HG03135 (cell line): ENCODE measurements around the gene TMIGD1.

Experiments
- ATAC-seq: cut with Tn5 transposase; IDR thresholded peaks from one replicate; pipeline ENCODE4 v1.9.1; 2021; ENCODE audit warnings: mild to moderate bottlenecking, moderate library complexity; ENCODE audit not compliant: unreplicated experiment

The TMIGD1 gene

DNA sequence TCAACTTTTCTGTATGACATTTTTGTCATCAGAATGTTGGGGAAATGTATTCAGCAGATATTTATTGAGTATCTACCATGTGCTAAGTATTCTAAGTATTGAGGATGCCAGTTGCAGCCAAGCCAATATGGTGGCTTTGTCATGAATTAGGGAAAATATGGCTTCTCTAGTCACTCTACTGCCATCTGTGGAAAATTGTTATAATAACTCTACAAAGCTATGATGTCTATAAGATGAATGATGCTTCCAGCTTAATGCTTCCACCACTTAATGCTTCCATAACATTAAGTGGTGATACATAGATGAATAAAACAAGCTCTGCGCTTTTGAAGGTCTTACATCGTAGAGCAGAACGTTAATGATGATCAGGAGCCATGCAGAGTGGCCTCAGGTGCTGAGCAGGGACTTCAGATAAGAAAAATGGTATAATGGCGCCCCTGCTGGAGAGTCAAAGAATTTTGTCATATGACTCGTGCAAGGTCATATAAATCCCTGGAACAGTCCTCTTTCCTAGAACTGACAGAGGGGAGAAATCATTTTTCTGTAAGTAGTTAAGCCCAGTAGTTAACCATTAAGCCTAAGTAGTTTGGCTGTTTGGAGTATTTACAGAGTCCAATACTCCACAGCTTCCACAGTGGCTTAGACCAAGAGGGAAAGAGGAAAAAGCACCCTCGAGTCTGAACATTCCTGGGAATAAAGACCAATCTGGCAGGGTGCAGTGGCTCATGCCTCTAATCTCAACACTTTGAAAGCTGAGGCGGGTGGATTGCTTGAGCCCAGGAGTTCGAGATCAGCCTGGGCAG, 2.7 kb upstream of the TMIGD1 start:
- no peak for ATAC-seq

DNA sequence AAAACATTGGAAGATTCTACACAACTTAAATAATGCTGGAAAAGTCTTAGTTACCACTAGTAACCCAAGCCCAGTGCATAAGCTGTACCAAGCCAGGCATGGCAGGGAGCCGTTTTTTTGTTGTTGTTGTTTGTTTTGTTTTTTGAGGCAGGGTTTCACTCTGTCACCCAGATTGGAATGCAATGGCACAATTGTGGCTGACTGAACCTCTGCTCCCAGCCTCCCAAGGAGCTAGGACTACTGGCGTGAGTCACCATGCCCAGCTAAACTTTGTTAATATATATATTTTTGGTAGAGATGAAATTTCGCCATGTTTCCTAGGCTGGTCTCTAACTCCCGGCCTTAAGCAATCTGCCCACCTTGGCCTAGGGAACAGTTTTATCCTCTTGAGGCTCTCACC, 564 bp upstream of the TMIGD1 start:
- no peak for ATAC-seq

DNA sequence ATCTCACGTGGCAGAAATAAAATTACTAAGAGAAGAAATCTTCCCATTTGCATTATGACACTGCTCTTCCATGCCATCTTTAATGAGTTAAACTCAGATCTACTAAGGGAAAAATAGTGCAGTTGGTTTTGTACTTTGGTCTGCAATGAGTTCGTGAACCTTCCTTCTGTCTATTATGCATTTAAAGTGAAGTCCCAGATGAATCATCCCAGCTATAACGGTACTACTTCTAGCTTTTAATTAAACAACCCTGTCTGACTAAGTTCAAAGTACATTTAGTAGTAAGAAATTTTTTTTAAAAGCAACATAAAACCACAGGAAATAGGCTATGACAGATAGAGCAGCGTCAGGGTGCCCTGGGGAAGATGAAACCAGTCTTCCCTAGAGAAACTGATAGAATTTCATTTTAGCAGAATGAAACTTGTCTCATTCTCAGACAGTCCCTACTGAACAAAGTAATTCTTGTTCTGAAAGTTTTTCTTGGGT, 1.8 kb downstream of the TMIGD1 start:
- ATAC-seq, result no peak

DNA sequence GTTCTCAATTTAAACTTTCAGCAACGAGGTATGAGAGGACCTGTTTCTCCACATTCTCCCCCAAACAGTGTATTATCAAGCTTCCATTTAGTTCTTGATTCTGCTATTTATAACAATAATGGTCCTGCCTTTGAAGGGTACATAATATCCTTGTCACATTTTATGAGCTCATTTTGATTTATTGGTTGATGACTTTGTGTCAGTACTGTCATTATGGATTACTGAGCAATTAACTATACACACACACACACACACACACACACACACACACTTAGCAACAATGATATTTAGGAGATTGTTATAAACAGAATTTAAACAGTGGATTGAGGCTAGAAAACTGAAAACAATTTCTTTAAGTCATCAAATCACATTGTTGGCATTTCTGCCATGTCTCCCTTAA, 7.0 kb downstream of the TMIGD1 start:
- ATAC-seq, result no peak

DNA sequence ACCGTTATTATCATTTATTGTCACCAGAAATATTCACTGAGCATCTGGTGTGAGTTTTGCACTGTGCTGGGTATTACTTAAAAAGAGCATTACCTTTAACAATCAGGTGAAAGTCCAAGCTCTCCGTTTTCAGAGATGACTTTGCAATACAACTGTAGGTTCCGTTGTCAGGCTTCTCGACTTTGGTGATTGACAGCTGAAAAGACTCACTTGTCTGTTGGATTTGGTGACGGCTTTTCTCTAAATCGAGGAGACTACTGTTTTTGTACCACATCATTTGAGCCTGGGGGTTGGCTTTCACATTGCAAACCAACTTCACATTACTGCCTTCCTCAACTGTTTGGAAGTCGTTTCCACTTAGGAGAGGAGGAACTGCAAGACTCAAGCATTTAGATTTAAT, 9.1 kb downstream of the TMIGD1 start:
- ATAC-seq, result no peak

DNA sequence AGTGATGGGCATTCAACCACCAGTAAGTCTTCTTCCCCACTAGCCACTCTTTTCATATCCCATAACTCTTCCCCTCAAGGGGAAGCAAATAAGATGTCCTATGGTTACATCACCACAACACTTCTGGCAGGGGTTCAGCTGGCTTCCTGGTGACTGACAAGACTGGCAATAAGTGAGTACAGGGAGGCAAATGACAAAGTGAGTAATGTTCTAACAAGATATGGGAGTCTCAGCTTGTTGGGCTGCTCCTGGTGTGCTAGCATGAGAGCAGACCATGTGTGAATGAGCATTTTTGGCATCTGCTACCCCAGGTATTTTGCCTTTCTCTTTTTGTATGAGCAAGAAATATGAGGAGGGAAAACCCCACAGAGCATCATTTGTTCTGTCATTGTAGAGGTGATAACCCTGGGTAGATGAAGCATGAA, 9.9 kb downstream of the TMIGD1 start:
- ATAC-seq, result no peak

DNA sequence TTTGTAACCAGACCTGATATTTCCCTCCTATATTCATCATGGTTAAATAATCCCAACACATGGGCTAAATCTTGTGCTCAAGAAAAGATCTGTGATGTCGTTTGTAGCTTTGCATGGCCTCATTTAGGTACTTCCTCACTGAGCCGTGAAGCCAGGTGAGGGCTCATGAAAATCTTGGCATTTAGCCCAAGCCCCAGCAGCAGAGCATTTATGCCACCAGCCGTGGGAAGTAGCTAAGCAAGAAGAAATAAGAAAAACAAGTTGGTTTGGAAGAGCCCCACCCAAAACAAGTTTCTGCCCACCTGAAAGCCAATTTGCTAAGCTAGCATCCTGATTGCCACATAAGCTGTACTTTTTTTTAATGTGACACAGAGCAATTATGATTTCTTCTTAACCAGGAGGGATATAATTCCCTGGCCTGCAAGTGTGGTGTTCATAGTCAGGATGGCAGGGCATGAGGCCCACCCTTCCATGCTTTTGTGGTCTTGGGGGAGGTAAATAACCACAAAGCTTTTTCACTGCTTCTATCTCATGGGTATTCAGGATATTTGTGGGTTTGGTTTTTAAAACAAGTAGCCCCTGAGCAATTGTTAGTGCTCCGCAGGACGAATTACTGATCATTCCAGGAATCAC, 10.5 kb downstream of the TMIGD1 start:
- ATAC-seq, result no peak

DNA sequence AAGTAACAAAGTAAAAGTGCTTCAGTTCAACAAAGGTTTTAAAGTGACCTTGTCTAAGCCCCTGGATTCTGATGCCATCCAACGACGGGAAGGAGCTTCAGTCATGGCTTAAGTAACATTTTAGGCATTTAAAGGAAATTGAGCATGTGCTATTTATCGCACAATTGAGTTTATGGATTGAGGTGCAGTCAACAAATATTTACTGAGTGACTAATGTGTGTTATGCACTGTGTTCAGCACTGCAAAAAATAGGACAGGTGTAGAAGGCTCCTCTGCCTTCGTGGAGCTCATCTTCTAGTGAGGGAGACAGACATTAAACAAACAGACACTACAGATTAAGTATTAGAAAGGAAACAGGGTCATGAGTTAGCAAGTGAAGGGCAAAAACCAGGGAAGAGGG, 12.5 kb downstream of the TMIGD1 start:
- no peak for ATAC-seq

DNA sequence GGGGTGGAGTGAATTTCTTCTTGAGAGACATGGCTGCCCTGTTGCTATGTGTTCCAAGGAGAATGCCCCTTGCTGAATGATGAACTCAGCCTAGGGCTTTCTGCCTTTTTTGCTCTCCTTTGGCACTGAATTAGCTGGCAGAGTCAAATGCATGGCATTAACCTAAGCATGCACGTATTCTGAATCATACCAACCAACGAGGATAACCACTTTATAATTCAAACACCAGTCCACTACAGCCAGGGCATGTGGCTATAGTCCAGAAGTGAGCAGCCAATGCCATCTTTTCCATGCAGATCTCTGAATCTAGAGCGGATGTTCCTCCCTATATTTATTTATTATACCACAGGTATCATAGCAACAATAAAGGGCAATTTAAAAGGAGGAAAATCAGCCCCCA, 15.7 kb downstream of the TMIGD1 start:
- ATAC-seq, result no peak

DNA sequence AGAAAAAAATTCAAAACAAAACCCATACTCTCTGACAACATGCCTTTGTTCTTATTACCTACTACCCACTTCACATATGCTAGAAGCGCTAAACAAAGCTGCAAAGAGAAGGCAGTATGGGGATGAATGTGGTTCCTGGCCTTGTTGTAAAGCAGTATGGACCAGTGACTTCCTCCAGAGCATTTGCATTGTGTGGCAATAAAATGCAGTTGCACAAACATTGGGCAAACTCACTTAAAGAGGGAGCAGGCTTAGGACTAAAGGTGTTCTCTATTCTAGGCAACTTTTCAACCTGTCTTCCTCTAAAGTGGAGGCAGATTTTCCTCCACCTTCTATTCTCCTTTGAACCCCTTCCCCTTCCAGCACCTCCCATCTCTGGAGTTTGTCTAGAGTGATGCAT, 17.1 kb downstream of the TMIGD1 start:
- ATAC-seq, result no peak

DNA sequence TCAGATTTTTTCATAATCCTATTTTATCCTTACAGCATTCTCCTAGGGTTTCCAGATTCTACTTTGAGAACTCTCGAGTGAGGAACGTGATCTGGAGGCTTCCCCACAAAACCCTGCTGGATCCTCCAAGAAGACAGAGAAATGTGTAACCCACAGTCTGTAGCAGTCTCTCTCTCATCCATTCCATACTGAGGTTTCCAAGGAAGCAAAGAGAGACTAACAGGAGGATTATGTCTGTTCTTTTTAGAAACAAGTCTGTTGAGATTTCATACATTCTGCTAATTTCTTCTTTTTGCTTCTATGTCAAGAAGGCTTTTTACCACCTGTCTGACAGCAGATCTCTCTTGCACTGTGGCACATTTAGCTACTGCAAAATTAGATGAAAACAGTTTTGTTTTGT, 18.8 kb downstream of the TMIGD1 start:
- ATAC-seq, result no peak

DNA sequence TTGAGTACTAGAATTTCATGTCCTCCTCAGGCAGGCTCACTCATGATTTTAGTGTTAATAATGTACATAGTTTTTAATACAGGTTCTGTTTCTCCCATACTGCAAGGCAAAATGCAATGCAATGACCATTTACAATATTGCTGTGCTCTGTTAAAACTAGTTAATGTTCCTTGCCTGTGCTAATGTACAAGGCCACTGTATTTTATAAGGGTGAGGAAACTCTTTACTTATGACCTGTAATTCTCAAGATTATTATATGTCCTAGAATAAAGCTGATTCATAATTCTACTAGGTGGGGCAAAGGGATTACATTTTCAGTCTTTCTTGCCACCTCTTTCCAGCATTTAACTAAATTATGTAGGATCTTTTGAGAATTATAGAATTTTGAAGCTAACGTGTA, 19.4 kb downstream of the TMIGD1 start:
- ATAC-seq, result no peak

DNA sequence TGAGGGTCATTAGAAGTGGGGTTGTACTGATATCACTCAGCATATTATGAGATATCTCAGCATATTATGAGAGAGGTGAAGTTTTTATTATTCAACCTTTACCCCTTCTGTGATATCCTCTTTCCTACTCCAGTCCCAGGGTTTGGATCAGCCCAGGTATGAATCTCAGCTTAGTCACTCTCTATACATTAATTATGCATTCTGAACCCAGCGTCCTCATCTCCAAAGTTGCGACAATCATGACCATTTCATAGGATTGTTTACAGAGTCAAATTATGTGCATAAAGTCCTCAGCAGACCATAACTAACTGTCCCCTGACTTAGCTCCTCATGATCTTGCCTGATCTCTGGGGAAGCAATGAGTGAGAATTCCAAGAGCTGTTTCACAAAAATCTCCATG, 21.6 kb downstream of the TMIGD1 start:
- no peak for ATAC-seq

DNA sequence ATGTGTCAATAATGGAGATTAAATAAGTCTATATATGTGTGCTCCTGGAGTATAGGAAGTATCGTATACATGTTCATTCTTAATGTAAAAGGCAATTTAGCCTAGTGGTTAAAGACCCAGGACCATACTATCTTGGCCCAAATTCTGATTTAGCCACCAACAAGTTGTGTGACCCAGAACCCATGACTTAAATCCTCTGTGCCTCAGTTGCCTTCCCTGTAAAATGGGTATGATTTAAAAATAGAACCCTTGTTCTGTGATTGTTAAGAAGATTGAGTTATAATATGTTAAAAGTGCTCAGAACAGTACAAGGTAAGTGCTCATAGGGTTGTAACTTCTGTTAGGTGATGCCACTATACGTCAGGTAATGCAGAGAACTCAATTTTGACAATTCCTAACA, 23.3 kb downstream of the TMIGD1 start:
- no peak for ATAC-seq

DNA sequence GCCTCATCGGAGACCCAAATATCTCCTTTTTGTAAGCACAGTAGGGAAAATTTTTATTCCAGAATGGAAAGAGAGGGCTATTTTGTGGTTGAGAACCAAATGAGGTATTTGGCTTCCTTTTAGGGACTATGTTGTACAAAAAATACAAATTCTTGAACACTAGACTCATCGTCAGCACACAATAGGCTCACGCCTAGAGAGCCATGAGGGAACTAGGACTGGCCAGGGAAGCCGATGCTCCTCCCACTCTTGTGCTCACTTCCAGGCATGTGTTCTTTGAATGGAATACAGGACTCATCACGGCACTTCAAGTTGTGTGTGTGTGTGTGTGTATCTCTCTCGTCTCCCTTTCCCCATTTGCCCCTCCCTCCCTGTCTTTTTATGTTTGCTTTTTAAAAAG, 24.3 kb downstream of the TMIGD1 start:
- no peak for ATAC-seq

DNA sequence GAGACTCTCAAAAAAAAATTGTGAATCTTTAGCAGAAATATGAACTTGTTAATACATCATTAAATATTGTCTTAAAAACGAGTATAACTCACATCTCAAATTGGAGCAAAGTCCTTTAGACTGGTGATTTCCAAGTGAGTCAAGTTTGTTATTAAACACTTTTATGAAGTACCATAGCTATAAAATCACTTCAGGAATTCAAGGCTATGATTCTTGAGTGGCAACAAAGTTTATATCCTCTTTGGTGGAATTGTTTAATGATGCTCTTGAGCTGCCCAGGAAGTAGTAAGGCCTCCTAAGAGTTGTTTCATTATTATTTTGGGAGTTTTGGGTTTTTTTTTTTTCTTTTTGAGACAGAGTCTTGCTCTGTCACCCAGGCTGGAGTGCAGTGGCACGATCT, 25.5 kb downstream of the TMIGD1 start:
- no peak for ATAC-seq

DNA sequence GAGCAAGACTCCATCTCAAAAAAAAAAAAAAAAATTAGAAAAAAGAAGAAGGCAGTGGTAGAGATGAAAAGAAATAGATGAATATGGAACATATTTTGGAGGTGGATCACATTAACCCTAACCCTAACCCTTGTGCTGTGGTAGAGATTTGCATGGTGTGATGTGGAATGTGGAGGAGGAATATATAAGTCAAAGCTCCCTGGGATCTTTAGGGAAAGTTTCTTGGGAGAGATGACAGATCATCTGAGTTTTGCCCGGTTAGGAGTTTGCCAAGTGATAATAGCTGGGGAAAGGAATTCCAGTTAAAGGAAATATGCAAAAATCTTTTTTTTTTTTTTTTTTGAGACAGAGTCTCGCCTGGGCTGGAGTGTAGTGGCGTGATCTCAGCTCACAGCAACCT, 29.1 kb downstream of the TMIGD1 start:
- ATAC-seq, result no peak

DNA sequence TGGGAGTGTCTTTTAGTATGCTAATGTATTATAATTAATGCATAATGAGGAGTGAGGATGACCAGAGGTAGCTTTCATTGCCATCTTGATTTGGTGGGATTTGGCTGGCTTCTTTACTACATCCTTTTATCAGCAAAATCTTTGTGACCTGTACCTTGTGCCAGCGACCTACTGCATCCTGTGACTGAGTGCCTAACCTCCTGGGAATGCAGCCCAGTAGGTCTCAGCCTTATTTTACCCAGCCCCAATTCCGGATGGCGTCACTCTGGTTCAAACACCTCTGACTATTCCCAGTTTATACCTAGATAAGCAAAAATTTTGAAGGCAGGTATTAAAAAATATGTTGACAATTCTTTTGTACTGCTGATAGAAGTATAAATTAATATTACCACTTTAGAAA, 31.6 kb downstream of the TMIGD1 start:
- no peak for ATAC-seq

DNA sequence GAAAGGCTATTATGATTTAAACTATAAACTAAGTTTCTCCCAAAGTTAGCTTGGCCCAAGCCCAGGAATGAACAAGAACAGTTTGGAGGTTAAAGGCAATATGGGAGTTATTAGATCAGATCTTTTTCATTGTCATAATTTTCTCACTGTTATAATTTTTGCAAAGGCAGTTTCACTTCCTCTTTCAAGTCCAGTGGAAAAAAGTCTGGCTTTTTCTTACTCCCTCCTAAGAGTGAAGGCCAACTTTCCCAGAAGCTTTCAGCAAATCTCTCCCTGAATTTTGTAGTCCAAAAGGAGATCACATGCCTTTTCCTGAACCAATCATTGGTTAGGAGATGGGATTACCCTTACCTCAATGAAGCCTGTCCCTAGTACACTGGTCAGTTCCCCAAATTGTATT, 33.0 kb downstream of the TMIGD1 start:
- ATAC-seq, result no peak

DNA sequence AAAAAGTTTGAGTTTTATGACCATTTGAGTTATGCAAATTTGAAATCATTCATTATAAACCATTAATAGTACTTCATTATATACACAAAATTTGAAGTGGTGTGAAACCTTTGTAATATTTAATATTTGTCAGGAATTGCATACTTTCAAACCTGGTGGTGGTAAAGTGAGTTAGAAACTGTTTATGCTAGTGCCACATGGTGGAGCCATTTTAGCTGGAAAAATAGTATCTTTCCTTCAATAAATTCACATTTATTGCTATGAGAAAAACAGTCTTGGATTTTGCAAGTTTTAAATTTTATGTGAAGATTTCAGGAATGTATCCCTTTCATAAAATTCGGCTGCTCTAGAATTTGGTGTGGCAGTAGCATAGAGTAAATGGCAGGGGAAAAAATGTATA, 34.9 kb downstream of the TMIGD1 start:
- no peak for ATAC-seq

DNA sequence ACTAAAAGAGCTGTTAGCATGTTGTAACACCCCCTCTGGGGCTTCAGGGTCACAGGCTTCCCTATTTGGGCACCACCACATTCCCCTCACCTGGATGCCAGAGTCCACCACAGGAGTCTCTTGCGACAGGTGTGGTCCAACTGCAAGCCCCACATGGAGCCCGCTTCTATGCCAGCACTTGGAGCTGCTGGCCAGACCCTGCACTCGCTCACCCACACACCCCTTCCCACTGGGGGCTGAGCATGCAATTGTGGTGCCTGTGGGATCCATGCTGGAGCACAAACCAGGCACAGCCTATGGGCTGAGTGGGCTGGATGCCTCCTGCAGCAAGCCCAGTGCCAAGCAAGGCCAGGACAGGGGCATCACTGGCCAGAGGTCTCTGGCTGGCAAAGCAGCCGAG, 36.1 kb downstream of the TMIGD1 start:
- no peak for ATAC-seq

DNA sequence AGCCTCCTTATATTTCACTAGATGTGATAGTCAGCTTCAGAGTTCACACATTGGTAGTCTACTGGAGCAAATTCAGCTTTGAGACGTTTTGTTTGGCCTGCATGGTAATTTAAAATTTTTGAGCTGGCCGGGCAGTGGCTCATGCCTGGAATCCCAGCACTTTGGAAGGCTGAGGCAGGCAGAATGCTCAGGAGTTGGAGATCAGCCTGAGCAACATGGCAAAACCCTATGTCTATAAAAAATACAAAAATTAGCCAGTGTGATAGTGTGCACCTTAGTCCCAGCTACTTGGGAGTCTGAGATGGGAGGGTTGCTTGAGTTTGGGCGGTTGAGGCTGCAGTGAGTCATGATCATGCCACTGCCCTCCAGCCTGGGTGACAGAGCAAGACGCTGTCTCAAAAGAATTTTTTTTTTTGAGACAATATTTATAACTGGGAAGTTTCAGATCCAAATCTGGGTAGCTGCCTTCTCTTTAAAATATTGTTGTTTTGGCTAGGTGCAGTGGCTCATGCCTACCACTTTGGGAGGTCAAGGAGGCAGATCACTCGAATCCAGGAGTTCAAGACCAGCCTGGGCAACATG, 37.3 kb downstream of the TMIGD1 start:
- no peak for ATAC-seq
